ENCODE measurements around the gene KRTAP25-1.

- TF ChIP-seq, protein P1, sequence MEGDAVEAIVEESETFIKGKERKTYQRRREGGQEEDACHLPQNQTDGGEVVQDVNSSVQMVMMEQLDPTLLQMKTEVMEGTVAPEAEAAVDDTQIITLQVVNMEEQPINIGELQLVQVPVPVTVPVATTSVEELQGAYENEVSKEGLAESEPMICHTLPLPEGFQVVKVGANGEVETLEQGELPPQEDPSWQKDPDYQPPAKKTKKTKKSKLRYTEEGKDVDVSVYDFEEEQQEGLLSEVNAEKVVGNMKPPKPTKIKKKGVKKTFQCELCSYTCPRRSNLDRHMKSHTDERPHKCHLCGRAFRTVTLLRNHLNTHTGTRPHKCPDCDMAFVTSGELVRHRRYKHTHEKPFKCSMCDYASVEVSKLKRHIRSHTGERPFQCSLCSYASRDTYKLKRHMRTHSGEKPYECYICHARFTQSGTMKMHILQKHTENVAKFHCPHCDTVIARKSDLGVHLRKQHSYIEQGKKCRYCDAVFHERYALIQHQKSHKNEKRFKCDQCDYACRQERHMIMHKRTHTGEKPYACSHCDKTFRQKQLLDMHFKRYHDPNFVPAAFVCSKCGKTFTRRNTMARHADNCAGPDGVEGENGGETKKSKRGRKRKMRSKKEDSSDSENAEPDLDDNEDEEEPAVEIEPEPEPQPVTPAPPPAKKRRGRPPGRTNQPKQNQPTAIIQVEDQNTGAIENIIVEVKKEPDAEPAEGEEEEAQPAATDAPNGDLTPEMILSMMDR (IDR thresholded peaks at IDR 0.05), result no peak
- TF ChIP-seq REST (IDR thresholded peaks at IDR 0.05; ENCODE audit: insufficient read depth in 1 of 2, low read depth in 2 of 2, low read length in 1 of 2) (no peak), POLR2AphosphoS5 (IDR thresholded peaks at IDR 0.05; ENCODE audit: low read depth, low read length) (no peak), SIN3A (IDR thresholded peaks at IDR 0.05; ENCODE audit: borderline replicate concordance, insufficient read depth, low read depth, low read length) (no peak)
Measured at GRCh38 chr21:30271611-30272010, 17.7 kb downstream of the KRTAP25-1 start.

All from Panc1 (cell line).